Neural cell (in vitro differentiated cells): ENCODE results near the gene DEFB132. TPM values are rescaled to one million over a fixed set of nuclear protein-coding genes. Genes with fewer than 3 reads are reported as not detected.
"Not testable (repeated sequence)": the region's sequence is repeated elsewhere in the genome, so short reads cannot be mapped to it uniquely, and the experiment has no call there.

Experiments
- H2AFZ ChIP-seq: fragments of 200-600, 300-800 bp; sonication (generic), shearing (Covaris generic); 2 replicates; pipeline ENCODE4 v1.6.0; 2014; ENCODE audit warnings: low read depth, mild to moderate bottlenecking, antibody characterized with exemption, low read length, moderate library complexity
- H3F3A ChIP-seq: fragments of 200-600 bp; shearing (Covaris generic); 2 replicates; pipeline ENCODE4 v1.6.1; 2016; ENCODE audit warnings: mild to moderate bottlenecking, moderate library complexity, mixed read lengths, antibody characterized with exemption, low read length; ENCODE audit not compliant: insufficient read depth, poor library complexity, severe bottlenecking
- H3K27ac ChIP-seq: fragments of 200-600, 300-800 bp; sonication (generic), shearing (Covaris generic); 2 replicates; pipeline ENCODE4 v1.5.1; 2014; ENCODE audit warnings: mild to moderate bottlenecking, low read length, moderate library complexity
- H3K27me3 ChIP-seq: fragments of 300-800, 200-600 bp; sonication (generic), shearing (Covaris generic); 2 replicates; pipeline ENCODE4 v1.6.0; 2014; ENCODE audit warnings: mild to moderate bottlenecking, low read depth, low read length, moderate library complexity; ENCODE audit not compliant: insufficient read depth
- H3K36me3 ChIP-seq: fragments of 300-800, 200-600 bp; sonication (generic), shearing (Covaris generic); 2 replicates; pipeline ENCODE4 v1.5.1; 2014; ENCODE audit warnings: mild to moderate bottlenecking, antibody characterized with exemption, low read length, moderate library complexity; ENCODE audit not compliant: insufficient read depth
- H3K4me2 ChIP-seq: fragments of 300-800, 200-600 bp; sonication (generic), shearing (Covaris generic); 2 replicates; pipeline ENCODE4 v1.6.0; 2014; ENCODE audit warnings: mild to moderate bottlenecking, low read length
- H3K4me3 ChIP-seq: fragments of 300-800, 200-600 bp; sonication (generic), shearing (Covaris generic); 2 replicates; pipeline ENCODE4 v1.5.1; 2014; ENCODE audit warnings: mild to moderate bottlenecking, low read length, moderate library complexity
- H3K79me2 ChIP-seq: fragments of 200-600 bp; shearing (Covaris generic); replicated peaks from 2 replicates; pipeline ENCODE4 v1.6.0; 2014; ENCODE audit warnings: mild to moderate bottlenecking, low read length, moderate library complexity; ENCODE audit not compliant: insufficient read depth
- H3K9ac ChIP-seq: fragments of 300-800, 200-600 bp; sonication (generic), shearing (Covaris generic); 2 replicates; pipeline ENCODE4 v1.6.1; 2016; ENCODE audit warnings: mild to moderate bottlenecking, low read length, mixed read lengths
- H3K9me2 ChIP-seq: fragments of 200-600 bp; shearing (Covaris generic); 2 replicates; pipeline ENCODE4 v1.6.1; 2016; ENCODE audit warnings: mild to moderate bottlenecking, low read length, mixed read lengths; ENCODE audit not compliant: insufficient read depth
- H3K9me3 ChIP-seq: fragments of 200-600, 300-800 bp; sonication (generic), shearing (Covaris generic); 2 replicates; pipeline ENCODE4 v1.6.1; 2016; ENCODE audit warnings: mild to moderate bottlenecking, mixed run types, low read length, moderate library complexity, mixed read lengths
- H4K20me1 ChIP-seq: fragments of 200-600 bp; shearing (Covaris generic); 2 replicates; pipeline ENCODE4 v1.6.1; 2016; ENCODE audit warnings: mild to moderate bottlenecking, mixed run types; ENCODE audit not compliant: insufficient read depth
- EP300 ChIP-seq: fragments of 450-650 bp; conservative IDR thresholded peaks from 2 replicates; pipeline ENCODE4 v1.6.1; 2014; ENCODE audit warnings: antibody characterized with exemption, mild to moderate bottlenecking, moderate library complexity; ENCODE audit not compliant: poor library complexity, severe bottlenecking
- EZH2 ChIP-seq: fragments of 200-600, 300-800 bp; shearing (Covaris generic), sonication (generic); IDR thresholded peaks from 2 replicates; pipeline ENCODE4 v1.6.1; 2014; ENCODE audit warnings: antibody characterized with exemption, low read length, borderline replicate concordance, mild to moderate bottlenecking; ENCODE audit not compliant: insufficient read depth, poor library complexity, severe bottlenecking
- MXI1 ChIP-seq: fragments of 450-650 bp; conservative IDR thresholded peaks from 2 replicates; pipeline ENCODE4 v1.6.1; 2014; ENCODE audit warnings: antibody characterized with exemption, mild to moderate bottlenecking; ENCODE audit not compliant: poor library complexity, severe bottlenecking
- POLR2AphosphoS5 ChIP-seq: IDR thresholded peaks from 2 replicates; pipeline ENCODE4 v1.6.1; 2012
- RAD21 ChIP-seq: fragments of 450-650 bp; conservative IDR thresholded peaks from 2 replicates; pipeline ENCODE4 v1.6.1; 2014; ENCODE audit warnings: antibody characterized with exemption, mild to moderate bottlenecking, moderate library complexity
- SMC3 ChIP-seq: fragments of 450-650 bp; conservative IDR thresholded peaks from 2 replicates; pipeline ENCODE4 v1.6.1; 2014; ENCODE audit warnings: antibody characterized with exemption, mild to moderate bottlenecking, moderate library complexity; ENCODE audit not compliant: poor library complexity
- polyA plus RNA-seq: library from polyadenylated mRNA; depleted of rRNA; stranded (reverse); fragments of >200 nt; gene quantifications from 2 replicates; pipeline ENCODE4 v1.2.3, GENCODE V29; 2014
- TF ChIP-seq, protein P1 (sequence below): IDR thresholded peaks from 2 replicates; pipeline ENCODE4 v1.6.1; 2012; ENCODE audit warnings: borderline replicate concordance
- TF ChIP-seq, protein P2 (sequence below): fragments of 450-650 bp; IDR thresholded peaks from 2 replicates; pipeline ENCODE4 v1.5.1; 2014; ENCODE audit warnings: antibody characterized with exemption, mild to moderate bottlenecking, moderate library complexity; ENCODE audit not compliant: poor library complexity, severe bottlenecking

DEFB132 gene
- polyA plus RNA-seq, 1 donor from 2014 or later: not detected

DNA sequence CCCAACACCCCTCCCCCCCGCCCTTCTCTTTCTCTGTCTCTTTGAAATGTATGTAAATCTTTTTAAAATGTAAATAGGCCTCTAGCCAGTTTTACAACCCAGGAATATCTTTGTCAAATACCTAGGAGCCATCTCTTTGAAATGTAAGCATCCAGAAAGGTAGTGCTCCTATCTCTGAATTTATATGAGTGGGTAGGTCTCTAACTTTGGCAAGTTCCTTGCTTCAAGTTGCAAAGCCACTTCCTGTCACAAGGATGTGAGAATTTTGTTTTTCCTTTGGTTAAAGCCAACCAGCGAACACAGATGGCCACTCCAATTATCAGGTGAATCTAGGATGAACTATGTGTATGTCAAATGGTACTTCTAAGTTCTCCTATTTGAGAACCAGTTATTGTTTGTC lies 6.2 kb upstream of the DEFB132 start:
- no peak overlapping the region for H3K9ac ChIP-seq
- H3K36me3 ChIP-seq: no peaks in the 10 kb centered on the region
- no peaks in the 10 kb centered on the region for H3F3A ChIP-seq
- H3K9me3 ChIP-seq: no peaks in the 10 kb centered on the region
- no peaks in the 10 kb centered on the region for H3K79me2 ChIP-seq
- no peak overlapping the region for H3K4me3 ChIP-seq
- no peaks in the 10 kb centered on the region for H3K9me2 ChIP-seq
- no peaks in the 10 kb centered on the region for H3K27me3 ChIP-seq
- TF ChIP-seq RAD21: no peak
- no peak for TF ChIP-seq EZH2
- no peak for TF ChIP-seq MXI1
- TF ChIP-seq, protein P1, sequence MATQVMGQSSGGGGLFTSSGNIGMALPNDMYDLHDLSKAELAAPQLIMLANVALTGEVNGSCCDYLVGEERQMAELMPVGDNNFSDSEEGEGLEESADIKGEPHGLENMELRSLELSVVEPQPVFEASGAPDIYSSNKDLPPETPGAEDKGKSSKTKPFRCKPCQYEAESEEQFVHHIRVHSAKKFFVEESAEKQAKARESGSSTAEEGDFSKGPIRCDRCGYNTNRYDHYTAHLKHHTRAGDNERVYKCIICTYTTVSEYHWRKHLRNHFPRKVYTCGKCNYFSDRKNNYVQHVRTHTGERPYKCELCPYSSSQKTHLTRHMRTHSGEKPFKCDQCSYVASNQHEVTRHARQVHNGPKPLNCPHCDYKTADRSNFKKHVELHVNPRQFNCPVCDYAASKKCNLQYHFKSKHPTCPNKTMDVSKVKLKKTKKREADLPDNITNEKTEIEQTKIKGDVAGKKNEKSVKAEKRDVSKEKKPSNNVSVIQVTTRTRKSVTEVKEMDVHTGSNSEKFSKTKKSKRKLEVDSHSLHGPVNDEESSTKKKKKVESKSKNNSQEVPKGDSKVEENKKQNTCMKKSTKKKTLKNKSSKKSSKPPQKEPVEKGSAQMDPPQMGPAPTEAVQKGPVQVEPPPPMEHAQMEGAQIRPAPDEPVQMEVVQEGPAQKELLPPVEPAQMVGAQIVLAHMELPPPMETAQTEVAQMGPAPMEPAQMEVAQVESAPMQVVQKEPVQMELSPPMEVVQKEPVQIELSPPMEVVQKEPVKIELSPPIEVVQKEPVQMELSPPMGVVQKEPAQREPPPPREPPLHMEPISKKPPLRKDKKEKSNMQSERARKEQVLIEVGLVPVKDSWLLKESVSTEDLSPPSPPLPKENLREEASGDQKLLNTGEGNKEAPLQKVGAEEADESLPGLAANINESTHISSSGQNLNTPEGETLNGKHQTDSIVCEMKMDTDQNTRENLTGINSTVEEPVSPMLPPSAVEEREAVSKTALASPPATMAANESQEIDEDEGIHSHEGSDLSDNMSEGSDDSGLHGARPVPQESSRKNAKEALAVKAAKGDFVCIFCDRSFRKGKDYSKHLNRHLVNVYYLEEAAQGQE: no peak
- no peak for TF ChIP-seq SMC3
- TF ChIP-seq POLR2AphosphoS5: no peak
- TF ChIP-seq EP300: no peak
- no peak overlapping the region for H2AFZ ChIP-seq
- H3K4me2 ChIP-seq: no peak overlapping the region
- H3K27ac ChIP-seq: no peak overlapping the region
- no peaks in the 10 kb centered on the region for H4K20me1 ChIP-seq

DNA sequence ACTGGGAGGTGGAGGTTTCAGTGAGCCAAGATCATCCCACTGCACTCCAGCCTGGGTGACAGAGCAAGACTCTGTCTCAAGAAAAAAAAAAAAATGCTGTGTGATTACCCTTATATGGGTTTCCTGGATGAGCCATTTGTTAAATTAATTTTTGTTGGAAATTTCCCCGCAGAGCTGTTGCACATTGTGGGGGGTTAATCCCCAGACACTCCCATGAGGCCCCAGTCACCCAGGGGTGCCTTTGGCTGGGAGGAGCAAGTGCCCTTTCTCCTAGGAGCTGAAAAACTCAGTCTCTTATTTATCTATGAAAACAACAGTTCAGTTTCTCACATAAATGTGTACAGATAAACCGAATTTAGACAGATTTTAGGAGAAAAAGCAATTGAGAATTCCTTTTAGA lies 4.7 kb upstream of the DEFB132 start:
- H3K9me3 ChIP-seq: no peaks in the 10 kb centered on the region
- H3F3A ChIP-seq: no peaks in the 10 kb centered on the region
- no peak overlapping the region for H3K4me2 ChIP-seq
- no peak overlapping the region for H2AFZ ChIP-seq
- H3K79me2 ChIP-seq: no peaks in the 10 kb centered on the region
- H3K27ac ChIP-seq: no peak overlapping the region
- H3K27me3 ChIP-seq: no peaks in the 10 kb centered on the region
- no peaks in the 10 kb centered on the region for H3K9me2 ChIP-seq
- no peak overlapping the region for H3K4me3 ChIP-seq
- no peaks in the 10 kb centered on the region for H4K20me1 ChIP-seq
- H3K9ac ChIP-seq: no peak overlapping the region
- TF ChIP-seq EP300: no peak
- TF ChIP-seq SMC3: no peak
- TF ChIP-seq, protein P2, sequence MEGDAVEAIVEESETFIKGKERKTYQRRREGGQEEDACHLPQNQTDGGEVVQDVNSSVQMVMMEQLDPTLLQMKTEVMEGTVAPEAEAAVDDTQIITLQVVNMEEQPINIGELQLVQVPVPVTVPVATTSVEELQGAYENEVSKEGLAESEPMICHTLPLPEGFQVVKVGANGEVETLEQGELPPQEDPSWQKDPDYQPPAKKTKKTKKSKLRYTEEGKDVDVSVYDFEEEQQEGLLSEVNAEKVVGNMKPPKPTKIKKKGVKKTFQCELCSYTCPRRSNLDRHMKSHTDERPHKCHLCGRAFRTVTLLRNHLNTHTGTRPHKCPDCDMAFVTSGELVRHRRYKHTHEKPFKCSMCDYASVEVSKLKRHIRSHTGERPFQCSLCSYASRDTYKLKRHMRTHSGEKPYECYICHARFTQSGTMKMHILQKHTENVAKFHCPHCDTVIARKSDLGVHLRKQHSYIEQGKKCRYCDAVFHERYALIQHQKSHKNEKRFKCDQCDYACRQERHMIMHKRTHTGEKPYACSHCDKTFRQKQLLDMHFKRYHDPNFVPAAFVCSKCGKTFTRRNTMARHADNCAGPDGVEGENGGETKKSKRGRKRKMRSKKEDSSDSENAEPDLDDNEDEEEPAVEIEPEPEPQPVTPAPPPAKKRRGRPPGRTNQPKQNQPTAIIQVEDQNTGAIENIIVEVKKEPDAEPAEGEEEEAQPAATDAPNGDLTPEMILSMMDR: no peak
- H3K36me3 ChIP-seq: no peaks in the 10 kb centered on the region

DNA sequence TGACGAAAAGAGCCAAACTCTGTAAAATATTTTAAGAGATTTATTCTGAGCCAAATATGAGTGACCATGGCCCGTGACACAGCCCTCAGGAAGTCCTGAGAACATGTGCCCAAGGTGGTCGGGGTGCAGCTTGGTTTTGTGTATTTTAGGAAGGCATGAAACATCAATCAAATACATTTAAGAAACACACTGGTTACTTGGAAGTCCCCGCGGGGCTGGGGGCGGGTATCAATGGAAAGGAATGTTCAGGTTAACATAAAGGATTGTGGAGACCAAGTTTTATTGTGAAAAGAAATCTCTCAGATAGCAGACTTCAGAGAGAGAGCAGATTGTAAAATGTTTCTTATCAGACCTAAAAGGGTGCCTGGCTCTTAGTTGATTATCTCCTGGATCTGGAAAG lies 4.1 kb upstream of the DEFB132 start:
- not testable (repeated sequence) for H3K9ac ChIP-seq, H3K36me3 ChIP-seq, H4K20me1 ChIP-seq, H2AFZ ChIP-seq, H3F3A ChIP-seq, H3K9me3 ChIP-seq, H3K9me2 ChIP-seq, H3K4me2 ChIP-seq, H3K27me3 ChIP-seq, H3K27ac ChIP-seq, H3K4me3 ChIP-seq, H3K79me2 ChIP-seq
